Activated naive CD4-positive, alpha-beta T cell treated with anti-CD3 and anti-CD28 coated beads for 36 hours (primary cell): ENCODE measurements around the gene OOSP2. TPM values are rescaled to one million over a fixed set of nuclear protein-coding genes. Genes with fewer than 3 reads are reported as not detected.
"Not testable (repeated sequence)": the region's sequence is repeated elsewhere in the genome, so short reads cannot be mapped to it uniquely, and the experiment has no call there.

Source experiments
- CTCF ChIA-PET: fragments of 350-600 bp; sonication (Branson Sonifier 250); formaldehyde crosslinking; loops from one replicate; lab custom pipeline; 2021; ENCODE audit warnings: antibody characterized with exemption; lab: Charles Lee
- DNase-seq: peaks from one replicate; pipeline ENCODE4 v3.0.0-alpha.2; 2020
- H3K27ac Mint-ChIP-seq: one replicate; pipeline ENCODE4 v1.8.0; 2021; ENCODE audit warnings: mild to moderate bottlenecking, mixed read lengths
- H3K27me3 Mint-ChIP-seq: one replicate; pipeline ENCODE4 v1.8.0; 2021; ENCODE audit warnings: low read depth, mixed read lengths
- H3K36me3 Mint-ChIP-seq: one replicate; pipeline ENCODE4 v1.8.0; 2021; ENCODE audit warnings: low read depth, mixed read lengths
- H3K4me1 Mint-ChIP-seq: one replicate; pipeline ENCODE4 v1.8.0; 2021; ENCODE audit warnings: low read depth, mixed read lengths
- H3K4me3 Mint-ChIP-seq: one replicate; pipeline ENCODE4 v1.8.0; 2021; ENCODE audit warnings: mild to moderate bottlenecking, moderate library complexity, mixed read lengths
- H3K9me3 Mint-ChIP-seq: one replicate; pipeline ENCODE4 v1.8.0; 2021; ENCODE audit warnings: mixed read lengths
- intact Hi-C: fragments of 100-400 bp; cut with micrococcal nuclease; formaldehyde crosslinking; loops from one replicate; pipeline ENCODE4 v1.15.1; 2023
- total RNA-seq, 2 experiments: library from RNA; stranded (reverse); gene quantifications; one replicate each; pipeline ENCODE4 v1.2.3, GENCODE V29; 2021

The OOSP2 gene
- total RNA-seq, result not detected

GRCh38 chr11:60040109-60040508 is at the start of gene OOSP2:
OOSP2 (plus strand) TSS chr11:60040409; CDS start chr11:60040460, 51 bp downstream.
- Mint-ChIP-seq H3K9me3 (no peaks in the 10 kb centered on the region), H3K4me3 (no peak within 1 kb of the TSS), H3K4me1 (no peaks in the 10 kb centered on the region), H3K27ac (no peak within 1 kb of the TSS), H3K36me3 (no peaks in the 10 kb centered on the region), H3K27me3 (peaks cover 3% of the 10 kb centered on the region)
- intact Hi-C loops, result no loop called here
- CTCF ChIA-PET, result no interaction called here
- DNase-seq, result no peak

GRCh38 chr11:59990421-59990820 is 49.8 kb upstream of the OOSP2 start:
- intact Hi-C loops, result no loop called here
- no peaks in the 10 kb centered on the region for H3K36me3 Mint-ChIP-seq
- CTCF ChIA-PET, result no interaction called here
- H3K9me3 Mint-ChIP-seq, result peaks cover 12% of the 10 kb centered on the region
- peaks cover 10% of the 10 kb centered on the region for H3K27me3 Mint-ChIP-seq
- DNase-seq, result no peak
- no peak overlapping the region for H3K27ac Mint-ChIP-seq
- no peak overlapping the region for H3K4me3 Mint-ChIP-seq
- H3K4me1 Mint-ChIP-seq, result no peaks in the 10 kb centered on the region

- H3K4me1 Mint-ChIP-seq, result no peaks in the 10 kb centered on the region
- peaks cover 10% of the 10 kb centered on the region for H3K27me3 Mint-ChIP-seq
- H3K4me3 Mint-ChIP-seq, result no peak overlapping the region
- DNase-seq, result no peak
- H3K36me3 Mint-ChIP-seq, result no peaks in the 10 kb centered on the region
- intact Hi-C loops, result no loop called here
- no peak overlapping the region for H3K27ac Mint-ChIP-seq
- H3K9me3 Mint-ChIP-seq, result peaks cover 12% of the 10 kb centered on the region
- CTCF ChIA-PET, result no interaction called here
Observed at GRCh38 chr11:59992425-59992824, 47.8 kb upstream of the OOSP2 start.

GRCh38 chr11:59997800-59998199 is 42.4 kb upstream of the OOSP2 start:
- intact Hi-C loops, result no loop called here
- Mint-ChIP-seq H3K27me3 (peaks cover 10% of the 10 kb centered on the region), H3K36me3 (no peaks in the 10 kb centered on the region), H3K4me3 (no peak overlapping the region), H3K4me1 (no peaks in the 10 kb centered on the region), H3K9me3 (no peaks in the 10 kb centered on the region), H3K27ac (no peak overlapping the region)
- CTCF ChIA-PET, result no interaction called here
- no peak for DNase-seq

- Mint-ChIP-seq H3K9me3 (no peaks in the 10 kb centered on the region), H3K27ac (no peak overlapping the region), H3K4me1 (no peaks in the 10 kb centered on the region), H3K4me3 (no peak overlapping the region), H3K27me3 (peaks cover 9% of the 10 kb centered on the region), H3K36me3 (no peaks in the 10 kb centered on the region)
- no peak for DNase-seq
- CTCF ChIA-PET, result no interaction called here
- intact Hi-C loops, result no loop called here
Observed at GRCh38 chr11:59999691-60000090, 40.5 kb upstream of the OOSP2 start.

GRCh38 chr11:60003729-60004128 is 36.5 kb upstream of the OOSP2 start:
- H3K4me1 Mint-ChIP-seq, result no peaks in the 10 kb centered on the region
- H3K27me3 Mint-ChIP-seq, result peaks cover 8% of the 10 kb centered on the region
- no peak overlapping the region for H3K4me3 Mint-ChIP-seq
- no peaks in the 10 kb centered on the region for H3K36me3 Mint-ChIP-seq
- CTCF ChIA-PET, result interaction anchor here (1.1 kb wide), 2 partner anchors 9 to 41 kb away, joined by 3 read pairs; no protein-coding TSS in a partner anchor
- no peaks in the 10 kb centered on the region for H3K9me3 Mint-ChIP-seq
- H3K27ac Mint-ChIP-seq, result no peak overlapping the region
- intact Hi-C loops, result no loop called here
- no peak for DNase-seq

- Mint-ChIP-seq H3K9me3 (no peaks in the 10 kb centered on the region), H3K27me3 (peaks cover 14% of the 10 kb centered on the region), H3K4me3 (no peak overlapping the region), H3K27ac (no peak overlapping the region), H3K36me3 (no peaks in the 10 kb centered on the region), H3K4me1 (no peaks in the 10 kb centered on the region)
- CTCF ChIA-PET, result no interaction called here
- intact Hi-C loops, result no loop called here
- no peak for DNase-seq
Observed at GRCh38 chr11:60005360-60005759, 34.8 kb upstream of the OOSP2 start.

- Mint-ChIP-seq H3K27me3 (peaks cover 6% of the 10 kb centered on the region), H3K9me3 (no peaks in the 10 kb centered on the region), H3K36me3 (no peaks in the 10 kb centered on the region), H3K27ac (no peak within 1 kb of the TSS), H3K4me1 (no peaks in the 10 kb centered on the region), H3K4me3 (no peak within 1 kb of the TSS)
- CTCF ChIA-PET, result interaction anchor here (0.5 kb wide), 1 partner anchor 28 kb away, joined by 3 read pairs; no protein-coding TSS in a partner anchor
- intact Hi-C loops, result no loop called here
- no peak for DNase-seq
Observed at GRCh38 chr11:60016881-60017280, 23.3 kb upstream of the OOSP2 start, which contains the start of gene OOSP4B. OOSP4B (plus strand) TSS chr11:60017181.

GRCh38 chr11:60018058-60018457 is 22.2 kb upstream of the OOSP2 start:
- DNase-seq, result no peak
- Mint-ChIP-seq H3K27ac (no peak overlapping the region), H3K4me3 (no peak overlapping the region), H3K27me3 (peaks cover 4% of the 10 kb centered on the region), H3K36me3 (no peaks in the 10 kb centered on the region), H3K9me3 (no peaks in the 10 kb centered on the region), H3K4me1 (no peaks in the 10 kb centered on the region)
- CTCF ChIA-PET, result no interaction called here
- intact Hi-C loops, result no loop called here

GRCh38 chr11:60020376-60020775 is 19.8 kb upstream of the OOSP2 start:
- H3K27me3 Mint-ChIP-seq, H3K4me3 Mint-ChIP-seq, DNase-seq, H3K4me1 Mint-ChIP-seq, H3K36me3 Mint-ChIP-seq, H3K27ac Mint-ChIP-seq, intact Hi-C loops, H3K9me3 Mint-ChIP-seq, CTCF ChIA-PET: not testable (repeated sequence)

GRCh38 chr11:60029015-60029632 is 11.1 kb upstream of the OOSP2 start:
- no peaks in the 10 kb centered on the region for H3K9me3 Mint-ChIP-seq
- no peak overlapping the region for H3K27ac Mint-ChIP-seq
- DNase-seq, result no peak
- intact Hi-C loops, result no loop called here
- no peak overlapping the region for H3K4me3 Mint-ChIP-seq
- peaks cover 8% of the 10 kb centered on the region for H3K27me3 Mint-ChIP-seq
- CTCF ChIA-PET, result interaction anchor here (0.6 kb wide), 1 partner anchor 204 kb away, joined by 3 read pairs; no protein-coding TSS in a partner anchor
- no peaks in the 10 kb centered on the region for H3K36me3 Mint-ChIP-seq
- H3K4me1 Mint-ChIP-seq, result no peaks in the 10 kb centered on the region

- H3K4me1 Mint-ChIP-seq, H3K36me3 Mint-ChIP-seq, intact Hi-C loops, H3K4me3 Mint-ChIP-seq, H3K27ac Mint-ChIP-seq, H3K9me3 Mint-ChIP-seq, CTCF ChIA-PET, H3K27me3 Mint-ChIP-seq, DNase-seq: not testable (repeated sequence)
Observed at GRCh38 chr11:60050422-60050821, 10.2 kb downstream of the OOSP2 start.

- H3K27ac Mint-ChIP-seq, intact Hi-C loops, H3K4me3 Mint-ChIP-seq, CTCF ChIA-PET, H3K9me3 Mint-ChIP-seq, DNase-seq, H3K36me3 Mint-ChIP-seq, H3K4me1 Mint-ChIP-seq, H3K27me3 Mint-ChIP-seq: not testable (repeated sequence)
Observed at GRCh38 chr11:60050839-60051238, 10.6 kb downstream of the OOSP2 start.
